ENCODE measurements around the gene EGF. TPM values are rescaled to one million over a fixed set of nuclear protein-coding genes. Genes with fewer than 3 reads are reported as not detected.

EGF gene
- total RNA-seq: 0.31 TPM

DNA sequence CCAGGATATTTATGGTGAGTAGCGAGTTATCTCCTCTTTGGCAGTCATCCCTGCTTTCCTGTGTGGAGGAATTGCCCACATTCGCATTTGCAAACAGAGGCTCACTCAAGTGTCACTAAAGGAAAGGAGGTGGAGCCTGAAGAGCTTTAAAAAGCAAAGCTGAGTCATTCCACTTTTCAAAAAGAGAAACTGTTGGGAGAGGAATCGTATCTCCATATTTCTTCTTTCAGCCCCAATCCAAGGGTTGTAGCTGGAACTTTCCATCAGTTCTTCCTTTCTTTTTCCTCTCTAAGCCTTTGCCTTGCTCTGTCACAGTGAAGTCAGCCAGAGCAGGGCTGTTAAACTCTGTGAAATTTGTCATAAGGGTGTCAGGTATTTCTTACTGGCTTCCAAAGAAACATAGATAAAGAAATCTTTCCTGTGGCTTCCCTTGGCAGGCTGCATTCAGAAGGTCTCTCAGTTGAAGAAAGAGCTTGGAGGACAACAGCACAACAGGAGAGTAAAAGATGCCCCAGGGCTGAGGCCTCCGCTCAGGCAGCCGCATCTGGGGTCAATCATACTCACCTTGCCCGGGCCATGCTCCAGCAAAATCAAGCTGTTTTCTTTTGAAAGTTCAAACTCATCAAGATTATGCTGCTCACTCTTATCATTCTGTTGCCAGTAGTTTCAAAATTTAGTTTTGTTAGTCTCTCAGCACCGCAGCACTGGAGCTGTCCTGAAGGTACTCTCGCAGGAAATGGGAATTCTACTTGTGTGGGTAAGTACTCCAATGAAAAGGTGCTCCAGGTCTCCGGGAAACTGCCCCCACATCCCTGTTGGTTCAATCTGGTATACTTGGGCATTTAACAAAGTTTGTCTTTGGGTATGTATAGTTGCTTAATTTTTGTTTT is at the start of gene EGF:
Gene EGF, plus strand, starts transcription at position 178 of the 890 bp plus-strand sequence. Its CDS starts 453 bp downstream, at position 631.

Small RNA genes lying within 50 kb of the gene (small RNA-seq; reads per million reads assigned to genes)
- not detected for gene RNU6-35P (ENCODE audit: low replicate concordance)

Other genes starting within 250 kb of the EGF start
- 17.2 TPM for gene CASP6, start 209.4 kb upstream of the EGF start, total RNA-seq
- gene PLA2G12A, start 182.8 kb upstream of the EGF start, total RNA-seq: 26.0 TPM
- gene CFI, start 110.9 kb upstream of the EGF start, total RNA-seq: 1.6 TPM
- gene GAR1, start 97.1 kb upstream of the EGF start, total RNA-seq: 6.3 TPM
- 0.31 TPM for gene RRH, start 84.9 kb upstream of the EGF start, total RNA-seq
- gene LRIT3, start 64.8 kb upstream of the EGF start, total RNA-seq: 0.31 TPM

Measured in parietal lobe (tissue), 2 donors.